Osteoblast (primary cell): ENCODE data around the gene TRPV6. TPM values are rescaled to one million over a fixed set of nuclear protein-coding genes. Genes with fewer than 3 reads are reported as not detected.

Experiments used
- DNase-seq: peaks from one replicate; pipeline ENCODE4 v3.0.0; 2011; ENCODE audit warnings: low spot score, mixed read lengths; ENCODE audit not compliant: insufficient read length; ENCODE audit errors: missing footprints
- H2AFZ ChIP-seq: 2 replicates; pipeline ENCODE4 v1.6.0; 2011; ENCODE audit warnings: mild to moderate bottlenecking, low read length
- H3K27ac ChIP-seq: 2 replicates; pipeline ENCODE4 v1.5.1; 2011; ENCODE audit warnings: mild to moderate bottlenecking, low read depth, low read length, moderate library complexity
- H3K27me3 ChIP-seq: 2 replicates; pipeline ENCODE4 v1.6.0; 2012; ENCODE audit warnings: mild to moderate bottlenecking, control low read depth, inconsistent platforms, low read length, moderate library complexity; ENCODE audit not compliant: insufficient read depth
- H3K36me3 ChIP-seq: 2 replicates; pipeline ENCODE4 v1.5.1; 2011; ENCODE audit warnings: mild to moderate bottlenecking, low read length, control low read depth, moderate library complexity; ENCODE audit not compliant: insufficient read depth
- H3K4me1 ChIP-seq: 2 replicates; pipeline ENCODE4 v1.5.1; 2011; ENCODE audit warnings: mild to moderate bottlenecking, low read length, control low read depth, moderate library complexity; ENCODE audit not compliant: insufficient read depth
- H3K4me2 ChIP-seq: 2 replicates; pipeline ENCODE4 v1.6.0; 2011; ENCODE audit warnings: mild to moderate bottlenecking, low read length; ENCODE audit not compliant: insufficient read depth
- H3K4me3 ChIP-seq: fragments of 200-600 bp; sonication (generic); 3 replicates; pipeline ENCODE4 v1.5.1; 2012; ENCODE audit warnings: mild to moderate bottlenecking, low read length, inconsistent platforms; ENCODE audit not compliant: insufficient read depth
- H3K79me2 ChIP-seq: 2 replicates; pipeline ENCODE4 v1.6.0; 2012; ENCODE audit warnings: mild to moderate bottlenecking, low read length, control low read depth, inconsistent platforms; ENCODE audit not compliant: insufficient read depth
- H3K9me3 ChIP-seq: 2 replicates; pipeline ENCODE4 v1.5.1; 2011; ENCODE audit warnings: low read depth, low read length, control low read depth
- H4K20me1 ChIP-seq: 2 replicates; pipeline ENCODE4 v1.6.0; 2012; ENCODE audit warnings: mild to moderate bottlenecking, low read length, control low read depth; ENCODE audit not compliant: insufficient read depth
- total RNA-seq: library from RNA; depleted of rRNA; stranded (reverse); fragments of >200 nt; gene quantifications from 2 replicates; pipeline ENCODE4 v1.2.3, GENCODE V29; 2012
- TF ChIP-seq, protein P1 (sequence below): IDR thresholded peaks from 2 replicates; pipeline ENCODE4 v1.5.1; 2011; ENCODE audit warnings: mild to moderate bottlenecking, low read depth, low read length, moderate library complexity; ENCODE audit errors: extremely low read depth

TRPV6 gene
- total RNA-seq, 1 donor: not detected

DNA sequence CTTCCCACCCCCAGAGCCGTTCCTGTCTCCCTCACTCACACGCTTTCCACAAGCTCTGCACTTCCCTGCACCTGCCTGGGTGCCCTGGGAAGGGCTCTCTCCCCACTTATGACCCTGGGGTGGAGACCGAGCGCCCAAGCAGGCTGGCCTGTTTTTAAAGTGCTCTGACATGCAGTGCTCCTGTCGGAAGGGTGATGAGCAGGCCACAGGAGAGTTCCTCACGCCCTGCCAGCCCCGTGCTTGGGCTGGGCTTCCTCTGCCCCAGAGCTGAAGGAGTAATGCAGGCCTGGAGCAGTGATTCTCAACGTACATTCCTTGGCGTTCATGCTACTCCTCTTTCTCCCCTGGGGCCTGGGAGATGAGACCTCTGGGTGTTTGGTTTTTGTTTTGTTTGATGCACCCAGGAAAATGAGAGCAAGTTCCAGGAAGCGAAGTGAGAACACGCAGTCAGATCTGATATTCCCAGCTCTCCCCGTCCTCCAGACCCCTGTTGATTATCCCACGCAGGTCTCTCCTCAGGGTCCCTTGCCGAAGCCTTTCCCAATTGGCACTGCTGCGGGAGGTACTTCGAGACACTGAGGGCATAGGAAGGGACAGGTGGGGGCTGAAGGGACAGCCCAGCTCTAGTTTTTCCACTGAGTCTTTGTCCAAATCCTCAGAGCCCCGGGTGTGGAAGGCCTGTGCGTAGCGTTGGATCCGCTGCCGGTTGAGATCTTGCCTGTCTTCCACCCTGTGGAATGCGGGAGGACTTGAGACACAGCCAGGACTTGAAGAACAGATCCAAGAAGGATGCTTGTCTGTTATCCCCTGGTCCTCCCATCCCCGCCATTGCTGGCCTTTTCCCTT lies 14.1 kb downstream of the TRPV6 start:
- no peak overlapping the region for H3K27ac ChIP-seq
- no peaks in the 10 kb centered on the region for H3K4me1 ChIP-seq
- H3K4me2 ChIP-seq: no peak overlapping the region
- peak; percentile 54 for DNase-seq
- H2AFZ ChIP-seq: no peak overlapping the region
- no peaks in the 10 kb centered on the region for H3K36me3 ChIP-seq
- no peak overlapping the region for H3K4me3 ChIP-seq
- no peaks in the 10 kb centered on the region for H4K20me1 ChIP-seq
- TF ChIP-seq, protein P1, sequence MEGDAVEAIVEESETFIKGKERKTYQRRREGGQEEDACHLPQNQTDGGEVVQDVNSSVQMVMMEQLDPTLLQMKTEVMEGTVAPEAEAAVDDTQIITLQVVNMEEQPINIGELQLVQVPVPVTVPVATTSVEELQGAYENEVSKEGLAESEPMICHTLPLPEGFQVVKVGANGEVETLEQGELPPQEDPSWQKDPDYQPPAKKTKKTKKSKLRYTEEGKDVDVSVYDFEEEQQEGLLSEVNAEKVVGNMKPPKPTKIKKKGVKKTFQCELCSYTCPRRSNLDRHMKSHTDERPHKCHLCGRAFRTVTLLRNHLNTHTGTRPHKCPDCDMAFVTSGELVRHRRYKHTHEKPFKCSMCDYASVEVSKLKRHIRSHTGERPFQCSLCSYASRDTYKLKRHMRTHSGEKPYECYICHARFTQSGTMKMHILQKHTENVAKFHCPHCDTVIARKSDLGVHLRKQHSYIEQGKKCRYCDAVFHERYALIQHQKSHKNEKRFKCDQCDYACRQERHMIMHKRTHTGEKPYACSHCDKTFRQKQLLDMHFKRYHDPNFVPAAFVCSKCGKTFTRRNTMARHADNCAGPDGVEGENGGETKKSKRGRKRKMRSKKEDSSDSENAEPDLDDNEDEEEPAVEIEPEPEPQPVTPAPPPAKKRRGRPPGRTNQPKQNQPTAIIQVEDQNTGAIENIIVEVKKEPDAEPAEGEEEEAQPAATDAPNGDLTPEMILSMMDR: no peak
- H3K9me3 ChIP-seq: no peaks in the 10 kb centered on the region
- H3K27me3 ChIP-seq: no peaks in the 10 kb centered on the region
- no peaks in the 10 kb centered on the region for H3K79me2 ChIP-seq

- H3K27me3 ChIP-seq: no peaks in the 10 kb centered on the region
- TF ChIP-seq, protein P1: no peak
- H2AFZ ChIP-seq: no peak overlapping the region
- no peaks in the 10 kb centered on the region for H3K36me3 ChIP-seq
- DNase-seq: no peak
- H3K79me2 ChIP-seq: no peaks in the 10 kb centered on the region
- no peaks in the 10 kb centered on the region for H3K4me1 ChIP-seq
- no peak overlapping the region for H3K27ac ChIP-seq
- no peak overlapping the region for H3K4me3 ChIP-seq
- no peak overlapping the region for H3K4me2 ChIP-seq
- no peaks in the 10 kb centered on the region for H3K9me3 ChIP-seq
- H4K20me1 ChIP-seq: no peaks in the 10 kb centered on the region
These were observed 14.8 kb downstream of the TRPV6 start for GRCh38 chr7:142870566-142871259.

- Histone ChIP-seq H3K4me2 (no peak overlapping the region), H3K9me3 (no peaks in the 10 kb centered on the region)
These were observed 15.4 kb downstream of the TRPV6 start for GRCh38 chr7:142870147-142870559.

More at GRCh38 chr7:142870147-142870559, 15.4 kb downstream of the TRPV6 start:
- Histone ChIP-seq H3K27me3 (no peaks in the 10 kb centered on the region), H3K79me2 (no peaks in the 10 kb centered on the region), H2AFZ (no peak overlapping the region), H3K27ac (no peak overlapping the region), H4K20me1 (no peaks in the 10 kb centered on the region), H3K4me1 (no peaks in the 10 kb centered on the region), H3K4me3 (no peak overlapping the region), H3K36me3 (no peaks in the 10 kb centered on the region)
- TF ChIP-seq, protein P1: no peak
- peak; percentile 62 for DNase-seq
